ENCODE data around the gene TRUB2.

The TRUB2 gene

GRCh38 chr9:128271112-128271511 lies 51.1 kb downstream of the TRUB2 start:
- DNase-seq (ENCODE audit: low read depth in 3 of 3): no peak

GRCh38 chr9:128266868-128267590 lies 55.2 kb downstream of the TRUB2 start:
- DNase-seq (ENCODE audit: low read depth in 3 of 3): no peak

DNA sequence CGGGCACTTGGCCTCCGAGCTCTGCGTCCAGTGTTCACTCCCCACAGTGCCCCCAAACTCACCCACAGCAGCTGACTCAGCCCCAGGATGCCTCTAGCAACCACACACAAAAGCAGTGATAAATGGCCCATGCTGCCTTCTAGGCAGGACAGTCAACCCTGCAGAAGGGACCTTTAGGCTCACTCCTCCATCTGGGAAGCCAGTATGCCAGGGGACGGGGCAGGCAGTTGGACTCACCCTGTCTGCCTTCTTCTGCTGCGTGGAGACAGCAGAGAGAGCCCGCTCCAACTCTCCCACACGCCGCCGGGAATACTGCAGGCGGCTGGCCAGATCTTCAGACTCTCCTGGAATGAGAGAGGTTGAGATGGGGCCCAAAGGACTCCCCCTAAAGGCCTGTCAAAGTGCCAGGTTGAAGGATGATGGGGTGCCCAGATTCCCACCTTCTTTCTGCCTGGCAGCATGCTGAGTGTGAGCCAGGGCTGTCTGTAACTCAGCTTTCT lies 56.8 kb downstream of the TRUB2 start:
- DNase-seq (ENCODE audit: low read depth in 3 of 3): no peak

DNA sequence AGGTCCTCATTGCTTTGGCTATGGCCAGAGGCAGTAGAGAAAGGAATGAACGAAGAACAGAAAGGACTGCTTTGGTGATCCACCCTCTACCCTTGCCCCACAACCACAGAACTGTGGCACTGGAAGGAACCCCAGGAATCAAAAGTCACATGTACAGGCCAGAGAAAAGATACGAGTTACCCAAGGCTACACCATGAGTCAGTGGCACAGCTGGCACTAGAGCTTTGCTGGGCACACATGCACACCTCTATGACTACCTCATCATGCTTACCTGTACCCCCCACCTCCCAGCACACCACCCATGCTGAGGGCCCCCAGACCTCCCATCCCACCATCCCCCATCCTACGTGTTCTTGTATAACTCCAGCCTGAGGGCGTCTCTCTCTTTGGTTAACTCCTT lies 59.6 kb downstream of the TRUB2 start:
- DNase-seq (ENCODE audit: low read depth in 3 of 3): no peak

- DNase-seq (ENCODE audit: low read depth in 3 of 3): no peak
Observed at GRCh38 chr9:128260340-128260739, 61.9 kb downstream of the TRUB2 start.

DNA sequence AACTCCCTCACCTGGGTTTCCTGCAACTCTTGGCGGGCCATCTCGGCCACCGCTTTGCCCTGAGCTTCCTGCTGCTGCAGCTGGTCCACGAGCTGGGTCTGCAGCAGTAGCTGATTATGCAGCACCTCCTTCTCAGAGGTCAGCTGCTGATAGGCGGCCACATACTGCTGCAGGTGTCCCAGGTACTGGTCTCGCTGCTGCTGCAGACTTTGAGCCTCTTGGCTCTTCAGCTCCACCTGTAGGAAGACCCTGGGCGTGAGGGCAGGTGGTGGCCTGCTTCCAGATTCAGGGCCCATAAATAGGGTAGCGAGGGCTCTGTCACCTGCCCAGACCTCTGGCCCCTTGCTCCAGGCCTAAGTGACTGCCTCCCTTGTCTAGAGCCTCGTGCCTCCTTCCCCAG lies 63.1 kb downstream of the TRUB2 start:
- no peak for DNase-seq (ENCODE audit: low read depth in 3 of 3)

GRCh38 chr9:128258326-128258725 lies 63.9 kb downstream of the TRUB2 start:
- DNase-seq (ENCODE audit: low read depth in 3 of 3): no peak

DNA sequence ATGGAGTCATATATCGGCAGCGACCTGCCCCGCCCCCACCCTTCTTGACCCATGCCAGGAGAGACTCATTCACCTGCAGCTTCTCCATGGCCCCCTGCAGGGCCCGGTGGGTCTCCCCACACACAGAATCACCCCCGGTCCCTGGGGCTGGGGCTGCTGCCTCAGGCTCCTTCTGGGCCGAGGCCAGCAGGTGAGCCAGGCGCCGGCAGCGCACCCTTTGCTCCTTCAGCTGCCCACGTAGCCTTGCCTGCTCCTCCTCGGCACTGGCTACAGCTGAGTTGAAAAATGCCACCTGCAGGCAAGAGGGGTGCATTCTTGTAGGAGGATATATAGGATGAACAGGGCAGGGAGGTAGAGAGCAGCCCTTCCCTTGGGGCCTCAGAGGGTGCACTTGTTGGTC lies 64.3 kb downstream of the TRUB2 start:
- DNase-seq (ENCODE audit: low read depth in 3 of 3): no peak

- no peak for DNase-seq (ENCODE audit: low read depth in 3 of 3)
Observed at GRCh38 chr9:128257086-128257825, 65.0 kb downstream of the TRUB2 start.
